ENCODE data around the gene CCDC85A.

CCDC85A gene

DNA sequence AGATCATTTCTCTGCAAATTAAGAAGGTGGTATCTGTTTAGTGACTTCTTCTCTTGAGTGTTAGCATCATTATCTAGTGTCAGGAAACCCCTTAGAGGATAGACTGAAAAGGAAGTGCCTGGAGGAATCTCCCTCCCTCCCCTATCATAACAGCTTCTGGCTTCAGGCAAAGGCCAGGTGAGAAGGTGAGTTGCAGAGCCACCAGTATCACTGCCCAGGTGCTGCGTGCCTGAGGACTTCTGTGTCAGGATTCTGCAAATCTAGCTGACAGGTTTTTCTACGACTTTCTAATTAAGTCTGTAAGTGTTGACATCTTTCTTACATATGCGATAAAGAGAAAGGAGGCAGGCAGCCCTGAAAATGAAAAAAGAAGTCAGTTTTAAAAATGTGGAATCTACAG lies 111.9 kb downstream of the CCDC85A start:
- Mint-ChIP-seq H3K9me3 (no peaks in the 10 kb centered on the region), H3K4me1 (peaks cover 34% of the 10 kb centered on the region), H3K27me3 (ENCODE audit: low read depth) (no peaks in the 10 kb centered on the region), H3K36me3 (ENCODE audit: low read depth) (no peaks in the 10 kb centered on the region), H3K27ac (no peak overlapping the region), H3K4me3 (no peak overlapping the region)
- TF ChIP-seq, protein P1, sequence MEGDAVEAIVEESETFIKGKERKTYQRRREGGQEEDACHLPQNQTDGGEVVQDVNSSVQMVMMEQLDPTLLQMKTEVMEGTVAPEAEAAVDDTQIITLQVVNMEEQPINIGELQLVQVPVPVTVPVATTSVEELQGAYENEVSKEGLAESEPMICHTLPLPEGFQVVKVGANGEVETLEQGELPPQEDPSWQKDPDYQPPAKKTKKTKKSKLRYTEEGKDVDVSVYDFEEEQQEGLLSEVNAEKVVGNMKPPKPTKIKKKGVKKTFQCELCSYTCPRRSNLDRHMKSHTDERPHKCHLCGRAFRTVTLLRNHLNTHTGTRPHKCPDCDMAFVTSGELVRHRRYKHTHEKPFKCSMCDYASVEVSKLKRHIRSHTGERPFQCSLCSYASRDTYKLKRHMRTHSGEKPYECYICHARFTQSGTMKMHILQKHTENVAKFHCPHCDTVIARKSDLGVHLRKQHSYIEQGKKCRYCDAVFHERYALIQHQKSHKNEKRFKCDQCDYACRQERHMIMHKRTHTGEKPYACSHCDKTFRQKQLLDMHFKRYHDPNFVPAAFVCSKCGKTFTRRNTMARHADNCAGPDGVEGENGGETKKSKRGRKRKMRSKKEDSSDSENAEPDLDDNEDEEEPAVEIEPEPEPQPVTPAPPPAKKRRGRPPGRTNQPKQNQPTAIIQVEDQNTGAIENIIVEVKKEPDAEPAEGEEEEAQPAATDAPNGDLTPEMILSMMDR (IDR thresholded peaks at IDR 0.05; ENCODE audit: unreplicated experiment in 3 of 3): no peak

DNA sequence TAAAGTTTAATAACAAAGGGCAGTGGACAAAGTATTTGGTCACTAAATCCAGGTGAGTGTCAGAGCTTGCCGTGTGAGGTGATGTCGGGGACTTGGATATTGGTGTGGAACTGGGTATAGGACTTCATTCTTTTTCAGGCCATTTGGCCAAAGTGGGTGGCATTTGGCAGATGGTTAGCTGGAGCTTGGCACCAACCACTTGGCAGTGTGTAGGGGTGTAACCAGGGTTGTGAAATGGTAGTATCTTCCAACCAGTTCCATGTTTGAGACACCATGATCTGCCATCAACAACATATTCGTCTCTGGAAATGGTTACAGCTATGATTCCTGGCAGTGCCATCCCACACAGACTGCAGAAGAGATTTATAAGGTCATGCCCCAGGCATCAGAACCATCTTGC lies 113.9 kb downstream of the CCDC85A start:
- peaks cover 34% of the 10 kb centered on the region for H3K4me1 Mint-ChIP-seq
- no peaks in the 10 kb centered on the region for H3K27me3 Mint-ChIP-seq (ENCODE audit: low read depth)
- H3K36me3 Mint-ChIP-seq (ENCODE audit: low read depth): no peaks in the 10 kb centered on the region
- H3K27ac Mint-ChIP-seq: no peak overlapping the region
- no peak overlapping the region for H3K4me3 Mint-ChIP-seq
- TF ChIP-seq, protein P1 (IDR thresholded peaks at IDR 0.05; ENCODE audit: unreplicated experiment in 3 of 3): no peak
- no peaks in the 10 kb centered on the region for H3K9me3 Mint-ChIP-seq

DNA sequence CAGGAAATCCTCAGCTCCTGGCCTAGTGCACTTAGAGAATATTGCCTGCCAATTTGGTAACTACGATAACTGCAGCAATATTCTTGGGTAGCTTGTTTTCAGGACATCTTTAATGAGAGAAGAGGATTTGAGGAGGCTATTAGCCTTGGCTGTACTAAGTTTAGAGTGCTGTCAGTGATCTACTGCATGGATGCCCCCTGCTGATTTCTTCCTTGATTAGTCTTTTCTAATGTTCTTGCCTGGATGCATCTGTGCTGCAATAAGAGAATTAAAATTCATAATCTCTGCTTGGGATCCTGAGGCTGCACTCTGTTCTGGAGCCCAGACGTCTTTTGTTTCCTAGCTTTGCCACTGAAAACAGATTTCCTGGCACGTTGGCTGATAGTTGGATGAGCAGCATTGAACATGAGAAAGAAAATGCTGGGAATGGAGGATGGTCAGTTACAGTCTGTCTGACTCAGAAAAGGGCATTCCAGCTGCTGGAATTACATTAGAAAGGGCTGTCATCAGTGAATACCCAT lies 115.4 kb downstream of the CCDC85A start:
- TF ChIP-seq, protein P1 (IDR thresholded peaks at IDR 0.05; ENCODE audit: unreplicated experiment in 3 of 3): no peak

DNA sequence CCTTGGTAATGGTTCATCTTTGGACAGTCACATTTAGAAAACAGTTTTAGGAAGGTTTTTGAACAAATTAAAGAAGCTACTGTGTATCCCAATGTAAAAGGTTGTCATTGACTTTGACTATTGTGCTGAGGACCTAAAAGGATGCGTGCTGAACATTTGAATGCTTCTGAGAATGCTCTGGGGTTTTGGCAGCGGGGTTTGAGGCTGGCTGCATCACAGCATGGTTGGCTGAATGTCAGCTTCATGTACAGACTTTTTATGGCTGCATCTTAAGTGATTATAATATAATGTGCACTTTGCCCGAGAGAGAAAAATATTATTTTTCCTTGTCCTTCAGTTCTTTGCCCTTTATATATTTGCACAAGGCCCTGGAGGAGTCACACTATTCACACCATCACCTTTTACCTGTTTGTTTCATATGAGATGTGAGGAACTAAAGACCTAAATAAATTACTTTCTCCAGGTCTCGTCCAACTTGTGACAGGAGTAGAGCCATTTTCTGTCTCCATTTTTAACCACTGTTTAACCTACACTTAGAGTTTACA lies 125.9 kb downstream of the CCDC85A start:
- H3K4me3 Mint-ChIP-seq: no peak overlapping the region
- peaks cover 3% of the 10 kb centered on the region for H3K27me3 Mint-ChIP-seq (ENCODE audit: low read depth)
- H3K36me3 Mint-ChIP-seq (ENCODE audit: low read depth): no peaks in the 10 kb centered on the region
- no peaks in the 10 kb centered on the region for H3K9me3 Mint-ChIP-seq
- TF ChIP-seq, protein P1 (IDR thresholded peaks at IDR 0.05; ENCODE audit: unreplicated experiment in 3 of 3): no peak
- no peak overlapping the region for H3K27ac Mint-ChIP-seq
- H3K4me1 Mint-ChIP-seq: peaks cover 29% of the 10 kb centered on the region

More for the DNA sequence above, 115.4 kb downstream of the CCDC85A start:
- no peaks in the 10 kb centered on the region for H3K9me3 Mint-ChIP-seq
- H3K4me1 Mint-ChIP-seq: peaks cover 34% of the 10 kb centered on the region
- no peaks in the 10 kb centered on the region for H3K27me3 Mint-ChIP-seq (ENCODE audit: low read depth)
- H3K4me3 Mint-ChIP-seq: no peak overlapping the region
- H3K36me3 Mint-ChIP-seq (ENCODE audit: low read depth): no peaks in the 10 kb centered on the region
- H3K27ac Mint-ChIP-seq: peak overlapping the region in 2 of 3 experiments; percentile 33 to 68

DNA sequence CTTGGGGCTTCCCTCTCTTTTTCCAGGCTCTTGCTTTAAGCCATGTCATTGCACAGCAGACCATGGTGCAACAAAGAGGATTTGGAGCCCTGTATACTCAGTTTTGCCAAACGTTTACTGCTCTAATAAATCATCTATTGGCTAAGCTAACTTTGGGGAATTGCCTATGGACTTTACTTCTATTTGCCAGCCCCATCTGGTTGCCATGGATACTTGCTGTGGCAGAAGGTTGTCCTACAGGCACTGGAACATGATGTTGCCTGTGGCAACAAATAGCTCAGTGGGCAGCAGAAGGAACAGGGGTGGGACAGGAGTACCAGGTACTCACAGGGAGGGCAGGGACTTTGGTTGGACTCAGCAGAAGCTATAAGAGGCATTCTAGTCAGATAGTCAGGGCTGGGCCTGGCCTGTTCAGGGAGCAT lies 129.7 kb downstream of the CCDC85A start:
- no peaks in the 10 kb centered on the region for H3K36me3 Mint-ChIP-seq (ENCODE audit: low read depth)
- peak overlapping the region in 1 of 3 experiments; percentile 3 for H3K4me3 Mint-ChIP-seq
- peak overlapping the region in 1 of 3 experiments; percentile 7 for H3K27ac Mint-ChIP-seq
- no peaks in the 10 kb centered on the region for H3K9me3 Mint-ChIP-seq
- H3K4me1 Mint-ChIP-seq: peaks cover 39% of the 10 kb centered on the region
- peaks cover 3% of the 10 kb centered on the region for H3K27me3 Mint-ChIP-seq (ENCODE audit: low read depth)
- TF ChIP-seq, protein P1 (IDR thresholded peaks at IDR 0.05; ENCODE audit: unreplicated experiment in 3 of 3): no peak

DNA sequence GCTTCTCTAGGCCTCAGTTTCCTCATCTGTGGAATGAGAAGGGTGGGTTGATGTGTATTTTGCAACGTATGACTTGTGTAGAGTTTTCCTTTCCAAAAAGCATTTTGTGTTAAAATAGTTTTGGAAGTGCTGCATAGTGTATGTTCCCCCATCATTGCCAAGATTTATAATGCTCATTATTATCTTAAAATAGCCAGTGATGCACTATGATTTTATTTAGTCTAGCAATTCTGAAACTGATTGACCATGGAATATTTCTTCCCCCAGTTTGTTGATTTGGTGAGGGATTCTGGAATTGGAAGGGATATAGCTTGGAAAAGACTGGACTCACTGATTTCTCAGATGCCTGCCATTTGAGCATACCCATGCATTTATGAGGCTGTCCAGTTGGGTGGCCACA lies 130.6 kb downstream of the CCDC85A start:
- Mint-ChIP-seq H3K9me3 (no peaks in the 10 kb centered on the region), H3K36me3 (ENCODE audit: low read depth) (no peaks in the 10 kb centered on the region), H3K4me1 (peaks cover 37% of the 10 kb centered on the region), H3K4me3 (no peak overlapping the region), H3K27ac (peak overlapping the region in 1 of 3 experiments; percentile 30), H3K27me3 (ENCODE audit: low read depth) (no peaks in the 10 kb centered on the region)
- TF ChIP-seq, protein P1 (IDR thresholded peaks at IDR 0.05; ENCODE audit: unreplicated experiment in 3 of 3): no peak
